Osteoblast (primary cell): ENCODE results near the gene C9orf43. TPM values are rescaled to one million over a fixed set of nuclear protein-coding genes. Genes with fewer than 3 reads are reported as not detected.
"Not testable (repeated sequence)": the region's sequence is repeated elsewhere in the genome, so short reads cannot be mapped to it uniquely, and the experiment has no call there.

Experiments used
- DNase-seq: peaks from one replicate; pipeline ENCODE4 v3.0.0; 2011; ENCODE audit warnings: low spot score, mixed read lengths; ENCODE audit not compliant: insufficient read length; ENCODE audit errors: missing footprints
- H2AFZ ChIP-seq: 2 replicates; pipeline ENCODE4 v1.6.0; 2011; ENCODE audit warnings: mild to moderate bottlenecking, low read length
- H3K27ac ChIP-seq: 2 replicates; pipeline ENCODE4 v1.5.1; 2011; ENCODE audit warnings: mild to moderate bottlenecking, low read depth, low read length, moderate library complexity
- H3K27me3 ChIP-seq: 2 replicates; pipeline ENCODE4 v1.6.0; 2012; ENCODE audit warnings: mild to moderate bottlenecking, control low read depth, inconsistent platforms, low read length, moderate library complexity; ENCODE audit not compliant: insufficient read depth
- H3K36me3 ChIP-seq: 2 replicates; pipeline ENCODE4 v1.5.1; 2011; ENCODE audit warnings: mild to moderate bottlenecking, low read length, control low read depth, moderate library complexity; ENCODE audit not compliant: insufficient read depth
- H3K4me1 ChIP-seq: 2 replicates; pipeline ENCODE4 v1.5.1; 2011; ENCODE audit warnings: mild to moderate bottlenecking, low read length, control low read depth, moderate library complexity; ENCODE audit not compliant: insufficient read depth
- H3K4me2 ChIP-seq: 2 replicates; pipeline ENCODE4 v1.6.0; 2011; ENCODE audit warnings: mild to moderate bottlenecking, low read length; ENCODE audit not compliant: insufficient read depth
- H3K4me3 ChIP-seq: fragments of 200-600 bp; sonication (generic); 3 replicates; pipeline ENCODE4 v1.5.1; 2012; ENCODE audit warnings: mild to moderate bottlenecking, low read length, inconsistent platforms; ENCODE audit not compliant: insufficient read depth
- H3K79me2 ChIP-seq: 2 replicates; pipeline ENCODE4 v1.6.0; 2012; ENCODE audit warnings: mild to moderate bottlenecking, low read length, control low read depth, inconsistent platforms; ENCODE audit not compliant: insufficient read depth
- H3K9me3 ChIP-seq: 2 replicates; pipeline ENCODE4 v1.5.1; 2011; ENCODE audit warnings: low read depth, low read length, control low read depth
- H4K20me1 ChIP-seq: 2 replicates; pipeline ENCODE4 v1.6.0; 2012; ENCODE audit warnings: mild to moderate bottlenecking, low read length, control low read depth; ENCODE audit not compliant: insufficient read depth
- CTCF ChIP-seq: IDR thresholded peaks from 2 replicates; pipeline ENCODE4 v1.5.1; 2011; ENCODE audit warnings: mild to moderate bottlenecking, low read depth, low read length, moderate library complexity; ENCODE audit errors: extremely low read depth
- total RNA-seq: library from RNA; depleted of rRNA; stranded (reverse); fragments of >200 nt; gene quantifications from 2 replicates; pipeline ENCODE4 v1.2.3, GENCODE V29; 2012

C9orf43 gene
- total RNA-seq, 1 donor: 0.36 TPM

DNA sequence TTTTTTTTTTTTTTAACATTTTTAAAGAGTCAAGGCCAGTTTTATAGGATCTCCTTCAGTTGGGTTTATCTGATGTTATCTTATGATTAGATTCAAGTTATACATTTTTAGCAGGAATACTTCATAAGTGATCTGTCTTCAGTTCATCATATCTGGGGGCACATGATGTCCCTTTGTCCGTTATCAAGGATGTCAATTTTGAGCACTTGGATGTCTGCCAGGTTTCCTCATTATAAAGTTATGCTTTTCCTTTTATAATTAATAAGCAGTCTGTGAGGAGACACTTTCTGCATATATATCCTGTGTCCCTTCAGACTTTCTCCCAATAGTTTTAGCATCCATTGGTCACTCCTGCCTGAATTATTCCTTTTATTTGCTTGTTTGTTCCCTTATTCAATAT lies 45.6 kb upstream of the C9orf43 start:
- Histone ChIP-seq H3K4me2 (no peak overlapping the region), H3K79me2 (no peaks in the 10 kb centered on the region), H3K27ac (no peak overlapping the region), H3K27me3 (peaks cover 7% of the 10 kb centered on the region), H3K36me3 (no peaks in the 10 kb centered on the region), H4K20me1 (no peaks in the 10 kb centered on the region), H3K9me3 (no peaks in the 10 kb centered on the region), H2AFZ (no peak overlapping the region), H3K4me3 (no peak overlapping the region), H3K4me1 (peaks cover 3% of the 10 kb centered on the region)
- DNase-seq: no peak
- no peak for TF ChIP-seq CTCF

GRCh38 chr9:113365652-113366051 lies 44.9 kb upstream of the C9orf43 start:
- not testable (repeated sequence) for H3K4me1 ChIP-seq, H3K9me3 ChIP-seq, H3K27me3 ChIP-seq, H4K20me1 ChIP-seq, H3K27ac ChIP-seq, H3K79me2 ChIP-seq, H3K4me3 ChIP-seq, H3K4me2 ChIP-seq, H3K36me3 ChIP-seq, H2AFZ ChIP-seq, DNase-seq

- H3K79me2 ChIP-seq: no peaks in the 10 kb centered on the region
- no peaks in the 10 kb centered on the region for H3K27me3 ChIP-seq
- no peak overlapping the region for H3K4me3 ChIP-seq
- TF ChIP-seq CTCF: no peak
- no peaks in the 10 kb centered on the region for H3K9me3 ChIP-seq
- H3K36me3 ChIP-seq: no peaks in the 10 kb centered on the region
- H3K4me2 ChIP-seq: no peak overlapping the region
- H3K4me1 ChIP-seq: no peaks in the 10 kb centered on the region
- DNase-seq: no peak
- H3K27ac ChIP-seq: no peak overlapping the region
- H4K20me1 ChIP-seq: no peaks in the 10 kb centered on the region
- no peak overlapping the region for H2AFZ ChIP-seq
Measured at GRCh38 chr9:113368348-113368981, 42.1 kb upstream of the C9orf43 start.

DNA sequence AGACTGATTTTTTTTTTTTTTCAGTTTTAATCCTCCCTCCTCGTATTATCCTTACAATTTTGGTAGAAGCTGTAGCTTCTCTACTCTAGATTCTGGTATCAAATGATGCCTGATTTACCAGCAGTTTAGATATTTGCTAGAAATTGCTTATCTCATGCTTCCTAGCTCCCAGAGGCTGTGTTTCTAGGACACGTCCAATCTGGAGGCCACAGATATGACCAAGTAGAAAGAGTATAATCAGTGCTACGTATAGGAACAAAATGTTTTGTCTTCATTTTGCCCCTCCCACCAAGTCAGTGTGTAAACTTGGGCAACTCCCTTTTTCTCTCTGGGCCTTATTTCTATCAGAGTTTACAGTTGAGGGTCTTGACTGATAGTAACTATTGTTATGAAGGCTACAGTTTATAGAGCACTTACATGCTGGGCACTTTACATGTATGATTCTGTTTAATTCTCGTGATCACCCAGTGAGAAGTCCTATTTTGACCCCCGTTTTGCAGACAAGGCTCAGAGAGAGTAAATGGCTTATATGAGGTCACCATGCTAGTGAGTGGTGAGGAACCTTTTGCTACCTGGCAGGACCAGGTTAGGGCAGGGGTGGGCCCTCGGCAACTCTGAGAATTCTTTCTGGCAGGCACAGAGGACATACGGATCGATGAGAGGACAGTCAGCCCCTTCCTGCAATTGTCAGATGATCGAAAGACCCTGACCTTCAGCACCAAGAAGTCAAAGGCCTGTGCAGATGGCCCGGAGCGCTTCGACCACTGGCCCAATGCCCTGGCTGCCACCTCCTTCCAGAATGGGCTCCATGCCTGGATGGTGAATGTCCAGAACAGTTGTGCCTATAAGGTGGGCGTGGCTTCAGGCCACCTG lies 41.3 kb upstream of the C9orf43 start:
- no peaks in the 10 kb centered on the region for H3K9me3 ChIP-seq
- H3K27ac ChIP-seq: no peak overlapping the region
- H3K4me1 ChIP-seq: no peaks in the 10 kb centered on the region
- H2AFZ ChIP-seq: no peak overlapping the region
- no peak for DNase-seq
- no peak overlapping the region for H3K4me3 ChIP-seq
- no peaks in the 10 kb centered on the region for H3K27me3 ChIP-seq
- H3K36me3 ChIP-seq: peaks cover 1% of the 10 kb centered on the region
- no peak overlapping the region for H3K4me2 ChIP-seq
- no peaks in the 10 kb centered on the region for H3K79me2 ChIP-seq
- H4K20me1 ChIP-seq: no peaks in the 10 kb centered on the region
- TF ChIP-seq CTCF: no peak
